Left lung (tissue), 10 donors: ENCODE data around the gene DVL1. TPM values are rescaled to one million over a fixed set of nuclear protein-coding genes. Genes with fewer than 3 reads are reported as not detected.

Source experiments
- ATAC-seq: fragments of 200-7000 bp; cut with Tn5 transposase; one replicate; pipeline ENCODE4 v1.9.1; 2020; ENCODE audit warnings: moderate library complexity
- DNase-seq, 4 donors: peaks; one replicate each; pipeline ENCODE4 v3.0.0-alpha.2; 2013 to 2020
- H3K27ac ChIP-seq, 2 donors: fragments of 200-600 bp; sonication (generic) in 1 of 2; one replicate each; pipeline versions ENCODE4 v1.5.0 to v1.8.0; 2020 to 2021
- H3K27me3 ChIP-seq, 2 donors: fragments of 200-600 bp; sonication (generic) in 1 of 2; one replicate each; pipeline versions ENCODE4 v1.5.0 to v1.8.0; 2020 to 2021
- H3K36me3 ChIP-seq, 2 donors: fragments of 200-600 bp; sonication (generic) in 1 of 2; one replicate each; pipeline versions ENCODE4 v1.5.0 to v1.8.0; 2020 to 2021
- H3K4me1 ChIP-seq, 2 donors: fragments of 200-600 bp; one replicate each; pipeline ENCODE4 v1.8.0; 2021
- H3K4me3 ChIP-seq, 2 donors: fragments of 200-600 bp; sonication (generic) in 1 of 2; one replicate each; pipeline versions ENCODE4 v1.5.0 to v1.8.0; 2020 to 2021; ENCODE audit warnings: mild to moderate bottlenecking in 1 of 2
- H3K9me3 ChIP-seq, 2 donors: fragments of 200-600 bp; sonication (generic) in 1 of 2; one replicate each; pipeline versions ENCODE4 v1.5.0 to v1.8.0; 2020 to 2021
- CTCF ChIP-seq, 2 donors: fragments of 200-600 bp; sonication (generic) in 1 of 2; IDR thresholded peaks; one replicate each; pipeline versions ENCODE4 v1.5.0 to v1.8.0; 2021; ENCODE audit warnings: antibody characterized with exemption in 2 of 2
- intact Hi-C, 2 donors: fragments of 100-400 bp; cut with DNase I; formaldehyde crosslinking; loops; one replicate each; pipeline versions ENCODE4 v1.11.2 to v1.14.2; 2022
- polyA plus RNA-seq, 6 donors: library from polyadenylated mRNA; unstranded; fragments of 120-200 nt; gene quantifications; one replicate each; pipeline ENCODE4 v1.2.1, GENCODE V29; 2013; ENCODE audit not compliant: insufficient read length in 6 of 6
- total RNA-seq, 2 donors: library from RNA; stranded (reverse); fragmentation: NEBNext Ultra II Directional; extraction: Animal tissue kit (Norgen Biotek cat#: 25700); gene quantifications; one replicate each; pipeline ENCODE4 v1.2.1, GENCODE V29; 2021
- donor health status: DM: no; HTN: yes; CAD: no.
- donor health status: DM: no; HTN: no; CAD: no.

DVL1 gene
- total and polyA plus RNA-seq, 8 donors, result 20.6 to 81.2 (median 30.4) TPM

- Histone ChIP-seq H3K27me3 (no peaks in the 10 kb centered on the region), H3K36me3 (peaks cover 0 to 20% of the 10 kb centered on the region in 2 donors), H3K4me3 (peak overlapping the region in 1 of 2 donors; percentile 9), H3K27ac (peak overlapping the region; percentile 44 to 58), H3K4me1 (peaks cover 21 to 51% of the 10 kb centered on the region in 2 donors), H3K9me3 (no peaks in the 10 kb centered on the region)
- peak in 2 of 4 donors; percentile 71 to 87 for DNase-seq
- intact Hi-C loops, result no loop called here
- peak in 1 of 2 donors; percentile 20 for TF ChIP-seq CTCF (IDR thresholded peaks at IDR 0.05)
- ATAC-seq, result peak; percentile 61
Observed at GRCh38 chr1:1344655-1345361, 4.4 kb downstream of the DVL1 start.

- H3K4me1 ChIP-seq, result peaks cover 21 to 51% of the 10 kb centered on the region in 2 donors
Observed at GRCh38 chr1:1343811-1344421, 5.3 kb downstream of the DVL1 start.

GRCh38 chr1:1342584-1343115 is 6.6 kb downstream of the DVL1 start:
- Histone ChIP-seq H3K4me1 (peaks cover 21 to 39% of the 10 kb centered on the region in 2 donors), H3K9me3 (no peaks in the 10 kb centered on the region), H3K36me3 (peaks cover 0 to 41% of the 10 kb centered on the region in 2 donors), H3K27me3 (no peaks in the 10 kb centered on the region), H3K4me3 (no peak overlapping the region), H3K27ac (no peak overlapping the region)
- TF ChIP-seq CTCF (IDR thresholded peaks at IDR 0.05), result no peak
- no peak for ATAC-seq
- no peak for DNase-seq
- intact Hi-C loops, result no loop called here

More at GRCh38 chr1:1343811-1344421, 5.3 kb downstream of the DVL1 start:
- H3K27ac ChIP-seq, result no peak overlapping the region
- H3K36me3 ChIP-seq, result peaks cover 0 to 29% of the 10 kb centered on the region in 2 donors
- H3K27me3 ChIP-seq, result no peaks in the 10 kb centered on the region
- intact Hi-C loops, result no loop called here
- no peak for TF ChIP-seq CTCF (IDR thresholded peaks at IDR 0.05)
- no peak overlapping the region for H3K4me3 ChIP-seq
- H3K9me3 ChIP-seq, result no peaks in the 10 kb centered on the region
- peak in 1 of 4 donors; percentile 73 for DNase-seq
- no peak for ATAC-seq

GRCh38 chr1:1342061-1342562 is 7.1 kb downstream of the DVL1 start:
- ATAC-seq, result no peak
- no peak for DNase-seq
- peaks cover 18 to 34% of the 10 kb centered on the region in 2 donors for H3K4me1 ChIP-seq
- no peak overlapping the region for H3K4me3 ChIP-seq
- H3K27ac ChIP-seq, result no peak overlapping the region
- H3K9me3 ChIP-seq, result no peaks in the 10 kb centered on the region
- no peaks in the 10 kb centered on the region for H3K27me3 ChIP-seq
- intact Hi-C loops, result no loop called here
- TF ChIP-seq CTCF (IDR thresholded peaks at IDR 0.05), result no peak
- H3K36me3 ChIP-seq, result peaks cover 0 to 46% of the 10 kb centered on the region in 2 donors

- ATAC-seq, result no peak
- intact Hi-C loops, result no loop called here
- H3K4me1 ChIP-seq, result peaks cover 13 to 28% of the 10 kb centered on the region in 2 donors
- no peaks in the 10 kb centered on the region for H3K9me3 ChIP-seq
- H3K27ac ChIP-seq, result no peak overlapping the region
- no peak for TF ChIP-seq CTCF (IDR thresholded peaks at IDR 0.05)
- DNase-seq, result no peak
- H3K36me3 ChIP-seq, result peaks cover 0 to 51% of the 10 kb centered on the region in 2 donors
- H3K27me3 ChIP-seq, result no peaks in the 10 kb centered on the region
- no peak overlapping the region for H3K4me3 ChIP-seq
Observed at GRCh38 chr1:1341549-1342021, 7.6 kb downstream of the DVL1 start.
